Thyroid gland (tissue), 4 donors: Measurements from ENCODE around the gene ALPK3. TPM values are rescaled to one million over a fixed set of nuclear protein-coding genes. Genes with fewer than 3 reads are reported as not detected.

Experiments used
- DNase-seq, 2 donors: peaks; one replicate each; pipeline ENCODE4 v3.0.0-alpha.2; 2019
- H3K27ac ChIP-seq, 3 donors: fragments of 200-600 bp; sonication (generic); 1 replicate in 2 of 3; 2 replicates in 1 of 3; pipeline ENCODE4 v1.5.1; 2016 to 2019; ENCODE audit warnings: mild to moderate bottlenecking in 1 of 3, moderate library complexity in 1 of 3
- H3K27me3 ChIP-seq: fragments of 200-600 bp; sonication (generic); one replicate; pipeline ENCODE4 v1.5.1; 2019
- H3K36me3 ChIP-seq, 2 donors: fragments of 200-600 bp; sonication (generic); one replicate each; pipeline ENCODE4 v1.5.1; 2016 to 2019
- H3K4me1 ChIP-seq, 2 donors: fragments of 200-600 bp; sonication (generic); one replicate each; pipeline ENCODE4 v1.5.1; 2017 to 2019
- H3K4me3 ChIP-seq, 3 donors: fragments of 200-600 bp; sonication (generic); replicated peaks in 1 of 3; 1 replicate in 2 of 3; 2 replicates in 1 of 3; pipeline ENCODE4 v1.5.1; 2016; ENCODE audit warnings: mild to moderate bottlenecking in 1 of 3
- H3K9me3 ChIP-seq: fragments of 200-600 bp; sonication (generic); one replicate; pipeline ENCODE4 v1.5.1; 2017
- CTCF ChIP-seq, 6 experiments: fragments of 200-600 bp in 3 of 6; fragments of 450-650 bp in 3 of 6; sonication (generic) in 3 of 6; IDR thresholded peaks; one replicate each; pipeline ENCODE4 v1.5.1; 2016 to 2019; ENCODE audit warnings: antibody characterized with exemption in 6 of 6, mild to moderate bottlenecking in 2 of 6, inconsistent platforms in 1 of 6, moderate library complexity in 1 of 6
- POLR2A ChIP-seq, 2 donors: fragments of 450-650 bp; IDR thresholded peaks; one replicate each; pipeline ENCODE4 v1.6.1; 2017; ENCODE audit warnings: antibody characterized with exemption in 2 of 2, mild to moderate bottlenecking in 2 of 2, moderate library complexity in 1 of 2
- WGBS, 2 donors: methylation state at CpG; one replicate each; pipeline ENCODE4 v1.1.5; 2017; 5-methylcytosine and 5-hydroxymethylcytosine counted together
- intact Hi-C: fragments of 100-400 bp; cut with DNase I; formaldehyde crosslinking; loops from one replicate; pipeline ENCODE4 v1.15.1; 2023
- total RNA-seq, 4 donors: library from RNA; depleted of rRNA; stranded (reverse); fragments of >200 nt; gene quantifications; one replicate each; pipeline ENCODE4 v1.2.3, GENCODE V29; 2016

The ALPK3 gene
- total RNA-seq, 4 donors from 2014 or later: 5.8 to 10.4 (median 7.4) TPM

GRCh38 chr15:84869510-84869909 is 52.4 kb downstream of the ALPK3 start:
- H3K4me3 ChIP-seq: no peak overlapping the region
- no peaks in the 10 kb centered on the region for H3K36me3 ChIP-seq
- no peak for TF ChIP-seq POLR2A (IDR thresholded peaks at IDR 0.05)
- no peak for TF ChIP-seq CTCF (IDR thresholded peaks at IDR 0.05)
- intact Hi-C loops: no loop called here
- DNase-seq: no peak
- H3K27ac ChIP-seq: no peak overlapping the region
- H3K9me3 ChIP-seq: no peaks in the 10 kb centered on the region
- 97 to 100% methylated on average over 2 to 3 of the region's 3 CpGs for WGBS, 2 donors
- H3K4me1 ChIP-seq: no peaks in the 10 kb centered on the region
- no peaks in the 10 kb centered on the region for H3K27me3 ChIP-seq

GRCh38 chr15:84871428-84871985 is 54.4 kb downstream of the ALPK3 start:
- Histone ChIP-seq H3K4me1 (no peaks in the 10 kb centered on the region), H3K36me3 (no peaks in the 10 kb centered on the region), H3K27ac (no peak overlapping the region), H3K4me3 (no peak overlapping the region), H3K9me3 (no peaks in the 10 kb centered on the region), H3K27me3 (no peaks in the 10 kb centered on the region)
- no peak for DNase-seq
- no peak for TF ChIP-seq POLR2A (IDR thresholded peaks at IDR 0.05)
- no peak for TF ChIP-seq CTCF (IDR thresholded peaks at IDR 0.05)
- intact Hi-C loops: no loop called here
- WGBS, 2 donors: 81 to 94% methylated on average over 4 to 9 of the region's 9 CpGs

- H3K9me3 ChIP-seq: no peaks in the 10 kb centered on the region
- TF ChIP-seq POLR2A (IDR thresholded peaks at IDR 0.05) (no peak), CTCF (IDR thresholded peaks at IDR 0.05) (no peak)
- no peak overlapping the region for H3K27ac ChIP-seq
- no peak for DNase-seq
- 87 to 94% methylated on average over 16 to 17 of the region's 17 CpGs for WGBS, 2 donors
- H3K36me3 ChIP-seq: no peaks in the 10 kb centered on the region
- H3K4me3 ChIP-seq: no peak overlapping the region
- intact Hi-C loops: no loop called here
- H3K4me1 ChIP-seq: no peaks in the 10 kb centered on the region
- no peaks in the 10 kb centered on the region for H3K27me3 ChIP-seq
Observed at GRCh38 chr15:84872009-84872910, 55.1 kb downstream of the ALPK3 start.

- Histone ChIP-seq H3K27me3 (no peaks in the 10 kb centered on the region), H3K4me1 (no peaks in the 10 kb centered on the region), H3K9me3 (no peaks in the 10 kb centered on the region), H3K27ac (no peak overlapping the region), H3K4me3 (no peak overlapping the region), H3K36me3 (no peaks in the 10 kb centered on the region)
- TF ChIP-seq POLR2A (IDR thresholded peaks at IDR 0.05): no peak
- no peak for TF ChIP-seq CTCF (IDR thresholded peaks at IDR 0.05)
- WGBS, 2 donors: 71 to 84% methylated on average over 7 of the region's 7 CpGs
- intact Hi-C loops: no loop called here
- no peak for DNase-seq
Observed at GRCh38 chr15:84873997-84874396, 56.8 kb downstream of the ALPK3 start.
